ENCODE measurements around the gene ETDC. TPM values are rescaled to one million over a fixed set of nuclear protein-coding genes. Genes with fewer than 3 reads are reported as not detected.

ETDC gene
- total and polyA plus RNA-seq, 2 experiments from 2014 or later = not detected

GRCh38 chrX:135328421-135329005 is 19.2 kb downstream of the ETDC start (continued):
- TF ChIP-seq ZNF331 (CRISPR knock-in tag; IDR thresholded peaks at IDR 0.05; ENCODE audit: low read depth) (no peak), NANOG (IDR thresholded peaks at IDR 0.05; ENCODE audit: borderline replicate concordance) (no peak), CREB1 (CRISPR knock-in tag; IDR thresholded peaks at IDR 0.05; ENCODE audit: low read depth) (no peak), JUNB (IDR thresholded peaks at IDR 0.05; ENCODE audit: unreplicated experiment) (no peak)

- Histone ChIP-seq H3K4me2 (no peak overlapping the region), H3F3A (replicated peaks; ENCODE audit: low read depth) (no peaks in the 10 kb centered on the region), H3K27ac (ENCODE audit: low read depth) (no peak overlapping the region), H3K79me2 (replicated peaks; ENCODE audit: insufficient read depth) (0 out of 2 replicates have a peak, but pooled peaks cover 9% of the 10 kb centered on the region), H4K20me1 (replicated peaks; ENCODE audit: insufficient read depth) (no peaks in the 10 kb centered on the region), H3K27me3 (ENCODE audit: insufficient read depth) (no peaks in the 10 kb centered on the region), H2AFZ (no peak overlapping the region), H3K4me3 (no peak overlapping the region), H3K4me1 (ENCODE audit: insufficient read depth) (peaks cover 8% of the 10 kb centered on the region), H3K9me2 (ENCODE audit: insufficient read depth) (no peaks in the 10 kb centered on the region), H3K36me3 (ENCODE audit: insufficient read depth) (no peaks in the 10 kb centered on the region)
- Mint-ChIP-seq H3K4me3 (no peak overlapping the region), H3K36me3 (ENCODE audit: low read depth) (peaks cover 10% of the 10 kb centered on the region; the same call in 2 of the 3 replicates), H3K9me3 (no peaks in the 10 kb centered on the region), H3K4me1 (peaks cover 11% of the 10 kb centered on the region), H3K27me3 (ENCODE audit: insufficient read depth, low read depth, poor library complexity) (peaks cover 2% of the 10 kb centered on the region), H3K27ac (no peak overlapping the region)
- TF ChIP-seq ZNF114 (CRISPR knock-in tag; IDR thresholded peaks at IDR 0.05) (no peak), EZH2phosphoT487 (IDR thresholded peaks at IDR 0.05; ENCODE audit: unreplicated experiment) (no peak)
- ATAC-seq (no peak), DNase-seq (ENCODE audit: low spot score) (no peak)
These were observed 21.4 kb downstream of the ETDC start for GRCh38 chrX:135330706-135331105.

GRCh38 chrX:135331525-135331924 is 22.2 kb downstream of the ETDC start:
- H3K36me3 Mint-ChIP-seq (ENCODE audit: low read depth) = peaks cover 6% of the 10 kb centered on the region; the same call in 2 of the 3 replicates
- Histone ChIP-seq H3K4me3 (no peak overlapping the region), H4K20me1 (replicated peaks; ENCODE audit: insufficient read depth) (no peaks in the 10 kb centered on the region), H3K9me2 (ENCODE audit: insufficient read depth) (no peaks in the 10 kb centered on the region), H3K27me3 (ENCODE audit: insufficient read depth) (no peaks in the 10 kb centered on the region), H3K79me2 (replicated peaks; ENCODE audit: insufficient read depth) (0 out of 2 replicates have a peak, but pooled peaks cover 9% of the 10 kb centered on the region), H3K27ac (ENCODE audit: low read depth) (no peak overlapping the region), H3K4me2 (no peak overlapping the region), H3K36me3 (ENCODE audit: insufficient read depth) (no peaks in the 10 kb centered on the region), H3F3A (replicated peaks; ENCODE audit: low read depth) (no peaks in the 10 kb centered on the region), H3K4me1 (ENCODE audit: insufficient read depth) (peaks cover 8% of the 10 kb centered on the region), H2AFZ (no peak overlapping the region)
- DNase-seq (ENCODE audit: low spot score) (peak; percentile 25), ATAC-seq (peak; percentile 55; the same call in 2 of the 3 replicates)
- no peak overlapping the region for H3K4me3 Mint-ChIP-seq
- peaks cover 11% of the 10 kb centered on the region for H3K4me1 Mint-ChIP-seq
- no peaks in the 10 kb centered on the region for H3K9me3 Mint-ChIP-seq
- H3K27ac Mint-ChIP-seq = peak overlapping the region; percentile 82
- H3K27me3 Mint-ChIP-seq (ENCODE audit: insufficient read depth, low read depth, poor library complexity) = peaks cover 2% of the 10 kb centered on the region
- TF ChIP-seq REST (IDR thresholded peaks at IDR 0.05; ENCODE audit: unreplicated experiment) = no peak
- TF ChIP-seq EZH2 (IDR thresholded peaks at IDR 0.05; ENCODE audit: low read depth, unreplicated experiment) = no peak
- TF ChIP-seq NANOG (IDR thresholded peaks at IDR 0.05; ENCODE audit: borderline replicate concordance) = no peak
- TF ChIP-seq ZNF331 (CRISPR knock-in tag; IDR thresholded peaks at IDR 0.05; ENCODE audit: low read depth) = no peak
- TF ChIP-seq JUNB (IDR thresholded peaks at IDR 0.05; ENCODE audit: unreplicated experiment) = no peak
- TF ChIP-seq POLR2AphosphoS5 (IDR thresholded peaks at IDR 0.05; ENCODE audit: low read depth) = no peak
- no peak for TF ChIP-seq CREB1 (CRISPR knock-in tag; IDR thresholded peaks at IDR 0.05; ENCODE audit: low read depth)
- TF ChIP-seq, protein P1, sequence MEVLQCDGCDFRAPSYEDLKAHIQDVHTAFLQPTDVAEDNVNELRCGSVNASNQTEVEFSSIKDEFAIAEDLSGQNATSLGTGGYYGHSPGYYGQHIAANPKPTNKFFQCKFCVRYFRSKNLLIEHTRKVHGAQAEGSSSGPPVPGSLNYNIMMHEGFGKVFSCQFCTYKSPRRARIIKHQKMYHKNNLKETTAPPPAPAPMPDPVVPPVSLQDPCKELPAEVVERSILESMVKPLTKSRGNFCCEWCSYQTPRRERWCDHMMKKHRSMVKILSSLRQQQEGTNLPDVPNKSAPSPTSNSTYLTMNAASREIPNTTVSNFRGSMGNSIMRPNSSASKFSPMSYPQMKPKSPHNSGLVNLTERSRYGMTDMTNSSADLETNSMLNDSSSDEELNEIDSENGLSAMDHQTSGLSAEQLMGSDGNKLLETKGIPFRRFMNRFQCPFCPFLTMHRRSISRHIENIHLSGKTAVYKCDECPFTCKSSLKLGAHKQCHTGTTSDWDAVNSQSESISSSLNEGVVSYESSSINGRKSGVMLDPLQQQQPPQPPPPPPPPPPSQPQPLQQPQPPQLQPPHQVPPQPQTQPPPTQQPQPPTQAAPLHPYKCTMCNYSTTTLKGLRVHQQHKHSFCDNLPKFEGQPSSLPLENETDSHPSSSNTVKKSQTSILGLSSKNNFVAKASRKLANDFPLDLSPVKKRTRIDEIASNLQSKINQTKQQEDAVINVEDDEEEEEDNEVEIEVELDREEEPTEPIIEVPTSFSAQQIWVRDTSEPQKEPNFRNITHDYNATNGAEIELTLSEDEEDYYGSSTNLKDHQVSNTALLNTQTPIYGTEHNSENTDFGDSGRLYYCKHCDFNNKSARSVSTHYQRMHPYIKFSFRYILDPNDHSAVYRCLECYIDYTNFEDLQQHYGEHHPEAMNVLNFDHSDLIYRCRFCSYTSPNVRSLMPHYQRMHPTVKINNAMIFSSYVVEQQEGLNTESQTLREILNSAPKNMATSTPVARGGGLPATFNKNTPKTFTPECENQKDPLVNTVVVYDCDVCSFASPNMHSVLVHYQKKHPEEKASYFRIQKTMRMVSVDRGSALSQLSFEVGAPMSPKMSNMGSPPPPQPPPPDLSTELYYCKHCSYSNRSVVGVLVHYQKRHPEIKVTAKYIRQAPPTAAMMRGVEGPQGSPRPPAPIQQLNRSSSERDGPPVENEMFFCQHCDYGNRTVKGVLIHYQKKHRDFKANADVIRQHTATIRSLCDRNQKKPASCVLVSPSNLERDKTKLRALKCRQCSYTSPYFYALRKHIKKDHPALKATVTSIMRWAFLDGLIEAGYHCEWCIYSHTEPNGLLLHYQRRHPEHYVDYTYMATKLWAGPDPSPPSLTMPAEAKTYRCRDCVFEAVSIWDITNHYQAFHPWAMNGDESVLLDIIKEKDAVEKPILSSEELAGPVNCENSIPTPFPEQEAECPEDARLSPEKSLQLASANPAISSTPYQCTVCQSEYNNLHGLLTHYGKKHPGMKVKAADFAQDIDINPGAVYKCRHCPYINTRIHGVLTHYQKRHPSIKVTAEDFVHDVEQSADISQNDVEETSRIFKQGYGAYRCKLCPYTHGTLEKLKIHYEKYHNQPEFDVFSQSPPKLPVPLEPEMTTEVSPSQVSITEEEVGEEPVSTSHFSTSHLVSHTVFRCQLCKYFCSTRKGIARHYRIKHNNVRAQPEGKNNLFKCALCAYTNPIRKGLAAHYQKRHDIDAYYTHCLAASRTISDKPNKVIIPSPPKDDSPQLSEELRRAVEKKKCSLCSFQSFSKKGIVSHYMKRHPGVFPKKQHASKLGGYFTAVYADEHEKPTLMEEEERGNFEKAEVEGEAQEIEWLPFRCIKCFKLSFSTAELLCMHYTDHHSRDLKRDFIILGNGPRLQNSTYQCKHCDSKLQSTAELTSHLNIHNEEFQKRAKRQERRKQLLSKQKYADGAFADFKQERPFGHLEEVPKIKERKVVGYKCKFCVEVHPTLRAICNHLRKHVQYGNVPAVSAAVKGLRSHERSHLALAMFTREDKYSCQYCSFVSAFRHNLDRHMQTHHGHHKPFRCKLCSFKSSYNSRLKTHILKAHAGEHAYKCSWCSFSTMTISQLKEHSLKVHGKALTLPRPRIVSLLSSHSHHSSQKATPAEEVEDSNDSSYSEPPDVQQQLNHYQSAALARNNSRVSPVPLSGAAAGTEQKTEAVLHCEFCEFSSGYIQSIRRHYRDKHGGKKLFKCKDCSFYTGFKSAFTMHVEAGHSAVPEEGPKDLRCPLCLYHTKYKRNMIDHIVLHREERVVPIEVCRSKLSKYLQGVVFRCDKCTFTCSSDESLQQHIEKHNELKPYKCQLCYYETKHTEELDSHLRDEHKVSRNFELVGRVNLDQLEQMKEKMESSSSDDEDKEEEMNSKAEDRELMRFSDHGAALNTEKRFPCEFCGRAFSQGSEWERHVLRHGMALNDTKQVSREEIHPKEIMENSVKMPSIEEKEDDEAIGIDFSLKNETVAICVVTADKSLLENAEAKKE (CRISPR knock-in tag; IDR thresholded peaks at IDR 0.05) = no peak

Measured in GM23338 (cell line).